K562 (cell line): ENCODE measurements around the gene LCLAT1.

Experiments
- E2F5 ChIP-seq: sonication (generic); formaldehyde crosslinking; IDR thresholded peaks from 2 replicates; pipeline ENCODE4 v1.8.0; 2022; ENCODE audit warnings: mild to moderate bottlenecking, missing genetic modification reagents
- NELFE ChIP-seq: IDR thresholded peaks from 2 replicates; pipeline ENCODE4 v1.6.1; 2011; ENCODE audit warnings: mild to moderate bottlenecking; ENCODE audit not compliant: insufficient read depth, insufficient read length
- POLR2A ChIP-seq: fragments of 450-650 bp; conservative IDR thresholded peaks from 2 replicates; pipeline ENCODE4 v1.6.1; 2016
- SP1 ChIP-seq: sonication (generic); formaldehyde crosslinking; IDR thresholded peaks from 2 replicates; pipeline ENCODE4 v1.8.1; 2022; ENCODE audit warnings: mild to moderate bottlenecking, missing genetic modification reagents
- TAF1 ChIP-seq: IDR thresholded peaks from 2 replicates; pipeline ENCODE4 v1.6.1; 2011; ENCODE audit warnings: mild to moderate bottlenecking, low read length, moderate library complexity; ENCODE audit not compliant: insufficient read depth, control insufficient read depth, severe bottlenecking; ENCODE audit errors: extremely low read depth

- no peak for TF ChIP-seq E2F5 (CRISPR knock-in tag)
- no peak for TF ChIP-seq POLR2A
- no peak for TF ChIP-seq SP1
- TF ChIP-seq NELFE, result no peak
- TF ChIP-seq TAF1, result no peak
Measured at GRCh38 chr2:30488012-30488659, 41.1 kb downstream of the LCLAT1 start.
